HG03565 (cell line): ENCODE results near the gene PMM1.
"Not testable (repeated sequence)": the region's sequence is repeated elsewhere in the genome, so short reads cannot be mapped to it uniquely, and the experiment has no call there.

Experiments used
- ATAC-seq: cut with Tn5 transposase; IDR thresholded peaks from one replicate; pipeline ENCODE4 v1.9.1; 2021; ENCODE audit warnings: mild to moderate bottlenecking, moderate library complexity; ENCODE audit not compliant: unreplicated experiment

PMM1 gene

GRCh38 chr22:41589391-41590241, at the start of gene PMM1:
PMM1 (minus strand) TSS chr22:41589840; CDS start chr22:41589805, 35 bp downstream.
- peak; percentile 95 for ATAC-seq

GRCh38 chr22:41638748-41639147, 49.1 kb upstream of the PMM1 start:
- ATAC-seq, result no peak

GRCh38 chr22:41638124-41638523, 48.5 kb upstream of the PMM1 start:
- no peak for ATAC-seq

GRCh38 chr22:41637623-41638022, 48.0 kb upstream of the PMM1 start:
- not testable (repeated sequence) for ATAC-seq

- ATAC-seq, result no peak
These were observed 46.8 kb upstream of the PMM1 start for GRCh38 chr22:41636467-41636866.

- ATAC-seq, result not testable (repeated sequence)
These were observed 45.0 kb upstream of the PMM1 start for GRCh38 chr22:41634610-41635009.

- ATAC-seq, result not testable (repeated sequence)
These were observed 42.0 kb upstream of the PMM1 start for GRCh38 chr22:41631615-41632014.

GRCh38 chr22:41631115-41631514, 41.5 kb upstream of the PMM1 start:
- not testable (repeated sequence) for ATAC-seq

- ATAC-seq, result no peak
These were observed 35.9 kb upstream of the PMM1 start for GRCh38 chr22:41625577-41625976.

GRCh38 chr22:41621911-41622179, 32.2 kb upstream of the PMM1 start:
- no peak for ATAC-seq

GRCh38 chr22:41621099-41621910, 31.7 kb upstream of the PMM1 start, which contains the start of gene XRCC6:
XRCC6 (plus strand) TSS chr22:41621295; CDS start chr22:41622005, 710 bp downstream.
- ATAC-seq, result peak; percentile 72

- no peak for ATAC-seq
These were observed 31.0 kb upstream of the PMM1 start, which contains the start of gene DESI1 for GRCh38 chr22:41620589-41621098. DESI1 (minus strand) TSS chr22:41621043; CDS start chr22:41620839, 204 bp downstream.

GRCh38 chr22:41619979-41620588, 30.4 kb upstream of the PMM1 start:
- no peak for ATAC-seq

- ATAC-seq, result no peak
These were observed 23.8 kb upstream of the PMM1 start for GRCh38 chr22:41613456-41613855.

- no peak for ATAC-seq
These were observed 23.1 kb upstream of the PMM1 start for GRCh38 chr22:41612603-41613306.

GRCh38 chr22:41608386-41608785, 18.7 kb upstream of the PMM1 start:
- no peak for ATAC-seq

GRCh38 chr22:41603873-41604332, 14.3 kb upstream of the PMM1 start:
- ATAC-seq, result peak; percentile 81

- ATAC-seq, result no peak
These were observed 11.3 kb upstream of the PMM1 start for GRCh38 chr22:41600976-41601375.

GRCh38 chr22:41598891-41599635, 9.4 kb upstream of the PMM1 start:
- no peak for ATAC-seq

GRCh38 chr22:41598081-41598480, 8.4 kb upstream of the PMM1 start:
- no peak for ATAC-seq
